Vagina (tissue), 2 donors: ENCODE data around the gene NTM. TPM values are rescaled to one million over a fixed set of nuclear protein-coding genes. Genes with fewer than 3 reads are reported as not detected.
"Not testable (repeated sequence)": the region's sequence is repeated elsewhere in the genome, so short reads cannot be mapped to it uniquely, and the experiment has no call there.

ENCODE experiments used
- DNase-seq, 2 donors: peaks; one replicate each; pipeline ENCODE4 v3.0.0-alpha.2; 2017; ENCODE audit errors: extremely low spot score in 2 of 2
- H3K27ac ChIP-seq: fragments of 200-600 bp; sonication (generic); one replicate; pipeline ENCODE4 v1.5.1; 2019
- H3K27me3 ChIP-seq: fragments of 200-600 bp; sonication (generic); one replicate; pipeline ENCODE4 v1.5.1; 2019
- H3K36me3 ChIP-seq, 2 donors: fragments of 200-600 bp; sonication (generic); one replicate each; pipeline ENCODE4 v1.5.1; 2017 to 2019
- H3K4me1 ChIP-seq: fragments of 200-600 bp; sonication (generic); one replicate; pipeline ENCODE4 v1.5.1; 2019
- H3K4me3 ChIP-seq, 2 donors: fragments of 200-600 bp; sonication (generic); 1 replicate in 1 of 2; 2 replicates in 1 of 2; pipeline ENCODE4 v1.5.1; 2016 to 2019
- H3K9me3 ChIP-seq: fragments of 200-600 bp; sonication (generic); one replicate; pipeline ENCODE4 v1.5.1; 2019
- CTCF ChIP-seq, 3 experiments: fragments of 450-650 bp in 2 of 3; fragments of 200-600 bp in 1 of 3; sonication (generic) in 1 of 3; IDR thresholded peaks; one replicate each; pipeline ENCODE4 v1.5.1; 2017 to 2019; ENCODE audit warnings: antibody characterized with exemption in 3 of 3, mild to moderate bottlenecking in 2 of 3, moderate library complexity in 2 of 3
- POLR2A ChIP-seq, 2 donors: fragments of 450-650 bp; IDR thresholded peaks; one replicate each; pipeline ENCODE4 v1.6.1; 2017; ENCODE audit warnings: antibody characterized with exemption in 2 of 2, mild to moderate bottlenecking in 2 of 2, moderate library complexity in 2 of 2
- POLR2AphosphoS5 ChIP-seq, 2 donors: sonication (generic); formaldehyde crosslinking; IDR thresholded peaks; one replicate each; pipeline ENCODE4 v1.9.0; 2017; ENCODE audit warnings: antibody characterized with exemption in 2 of 2, mild to moderate bottlenecking in 2 of 2, low read depth in 1 of 2; ENCODE audit not compliant: insufficient read depth in 1 of 2
- intact Hi-C: fragments of 100-400 bp; cut with DNase I; formaldehyde crosslinking; loops from one replicate; pipeline ENCODE4 v1.15.1; 2023
- total RNA-seq: library from RNA; depleted of rRNA; stranded (reverse); fragments of >200 nt; gene quantifications from one replicate; pipeline ENCODE4 v1.2.3, GENCODE V29; 2016

Gene NTM
- total RNA-seq, 1 donor from 2014 or later = 4.2 TPM

- H3K9me3 ChIP-seq = no peaks in the 10 kb centered on the region
These were observed 988.1 kb downstream of the NTM start for GRCh38 chr11:132358573-132358953.

GRCh38 chr11:132361011-132361550, 990.7 kb downstream of the NTM start:
- H3K27ac ChIP-seq = no peak overlapping the region
- no peaks in the 10 kb centered on the region for H3K36me3 ChIP-seq
- no peaks in the 10 kb centered on the region for H3K27me3 ChIP-seq
- H3K4me3 ChIP-seq = no peak overlapping the region
- H3K4me1 ChIP-seq = no peaks in the 10 kb centered on the region
- no peaks in the 10 kb centered on the region for H3K9me3 ChIP-seq
- intact Hi-C loops = no loop called here
- TF ChIP-seq CTCF (IDR thresholded peaks at IDR 0.05) = no peak
- DNase-seq = no peak

More at GRCh38 chr11:132358573-132358953, 988.1 kb downstream of the NTM start:
- DNase-seq = no peak
- Histone ChIP-seq H3K4me1 (no peaks in the 10 kb centered on the region), H3K4me3 (no peak overlapping the region), H3K27me3 (no peaks in the 10 kb centered on the region), H3K27ac (no peak overlapping the region), H3K36me3 (no peaks in the 10 kb centered on the region)
- no peak for TF ChIP-seq CTCF (IDR thresholded peaks at IDR 0.05)
- no peak for TF ChIP-seq POLR2A (IDR thresholded peaks at IDR 0.05)
- no peak for TF ChIP-seq POLR2AphosphoS5 (IDR thresholded peaks at IDR 0.05; ENCODE audit: insufficient read depth in 1 of 2, low read depth in 1 of 2)
- intact Hi-C loops = no loop called here

GRCh38 chr11:132365650-132366049, 995.2 kb downstream of the NTM start:
- intact Hi-C loops = no loop called here
- no peak overlapping the region for H3K27ac ChIP-seq
- H3K4me1 ChIP-seq = no peaks in the 10 kb centered on the region
- DNase-seq = no peak
- H3K27me3 ChIP-seq = no peaks in the 10 kb centered on the region
- no peak overlapping the region for H3K4me3 ChIP-seq
- TF ChIP-seq POLR2AphosphoS5 (IDR thresholded peaks at IDR 0.05; ENCODE audit: insufficient read depth in 1 of 2, low read depth in 1 of 2) (no peak), POLR2A (IDR thresholded peaks at IDR 0.05) (no peak), CTCF (IDR thresholded peaks at IDR 0.05) (no peak)
- no peaks in the 10 kb centered on the region for H3K9me3 ChIP-seq
- H3K36me3 ChIP-seq = no peaks in the 10 kb centered on the region

- TF ChIP-seq POLR2A (IDR thresholded peaks at IDR 0.05) (no peak), POLR2AphosphoS5 (IDR thresholded peaks at IDR 0.05; ENCODE audit: insufficient read depth in 1 of 2, low read depth in 1 of 2) (no peak), CTCF (IDR thresholded peaks at IDR 0.05) (no peak)
- Histone ChIP-seq H3K4me3 (no peak overlapping the region), H3K27ac (no peak overlapping the region), H3K27me3 (no peaks in the 10 kb centered on the region), H3K36me3 (no peaks in the 10 kb centered on the region), H3K9me3 (no peaks in the 10 kb centered on the region), H3K4me1 (no peaks in the 10 kb centered on the region)
- intact Hi-C loops = no loop called here
- DNase-seq = no peak
These were observed 996.9 kb downstream of the NTM start for GRCh38 chr11:132367293-132367692.

GRCh38 chr11:132370114-132370513, 999.7 kb downstream of the NTM start:
- DNase-seq, H3K36me3 ChIP-seq, H3K4me1 ChIP-seq, intact Hi-C loops, H3K9me3 ChIP-seq, H3K4me3 ChIP-seq, H3K27ac ChIP-seq, H3K27me3 ChIP-seq: not testable (repeated sequence)
